Motor neuron (in vitro differentiated cells): ENCODE results near the gene LSP1. TPM values are rescaled to one million over a fixed set of nuclear protein-coding genes. Genes with fewer than 3 reads are reported as not detected.

Source experiments
- ATAC-seq, 8 experiments: fragments of 200-7000 bp; cut with Tn5 transposase; replicated peaks in 6 of 8; 2 replicates each; pipeline ENCODE4 v1.8.0; 2021; ENCODE audit warnings: mild to moderate bottlenecking in 8 of 8, moderate library complexity in 8 of 8
- H3K27ac ChIP-seq, 2 donors: fragments of 250-450 bp; sonication (Bioruptor Pico); 2 replicates each; pipeline ENCODE4 v1.9.0; 2021; ENCODE audit warnings: antibody characterized with exemption in 2 of 2, mild to moderate bottlenecking in 2 of 2, moderate library complexity in 1 of 2
- H3K4me1 ChIP-seq, 2 donors: fragments of 250-450 bp; sonication (Bioruptor Pico); replicated peaks in 1 of 2; 2 replicates each; pipeline ENCODE4 v1.6.1; 2021; ENCODE audit warnings: antibody characterized with exemption in 2 of 2, mild to moderate bottlenecking in 2 of 2, moderate library complexity in 1 of 2
- H3K4me3 ChIP-seq, 5 donors: fragments of 250-450 bp; sonication (Bioruptor Pico); 2 replicates each; pipeline ENCODE4 v1.9.0; 2021; ENCODE audit warnings: antibody characterized with exemption in 5 of 5, mild to moderate bottlenecking in 5 of 5, moderate library complexity in 4 of 5
- WGBS, 10 experiments: fragments of 450-650 bp; shearing (Covaris generic); methylation state at CpG; one replicate each; pipeline ENCODE4 v1.0.0; 2022; 5-methylcytosine and 5-hydroxymethylcytosine counted together
- in situ Hi-C, 9 experiments: fragments of 400-800 bp; cut with MboI; loops; one replicate each; pipeline ENCODE4 v1.15.0; 2021; ENCODE audit warnings: low sequenced_read_pairs in 9 of 9, low pct_unique_long_range_greater_than_20kb in 2 of 9; ENCODE audit not compliant: unreplicated experiment in 9 of 9
- total RNA-seq, 8 experiments: library from RNA; unstranded; fragments of 300-600 nt; gene quantifications; 2 replicates each; pipeline versions ENCODE4 v1.2.3 to v1.2.4, GENCODE V29; 2022

The LSP1 gene
- total RNA-seq, 8 experiments from 2014 or later: 0.05 to 12.9 (median 0.88) TPM

DNA sequence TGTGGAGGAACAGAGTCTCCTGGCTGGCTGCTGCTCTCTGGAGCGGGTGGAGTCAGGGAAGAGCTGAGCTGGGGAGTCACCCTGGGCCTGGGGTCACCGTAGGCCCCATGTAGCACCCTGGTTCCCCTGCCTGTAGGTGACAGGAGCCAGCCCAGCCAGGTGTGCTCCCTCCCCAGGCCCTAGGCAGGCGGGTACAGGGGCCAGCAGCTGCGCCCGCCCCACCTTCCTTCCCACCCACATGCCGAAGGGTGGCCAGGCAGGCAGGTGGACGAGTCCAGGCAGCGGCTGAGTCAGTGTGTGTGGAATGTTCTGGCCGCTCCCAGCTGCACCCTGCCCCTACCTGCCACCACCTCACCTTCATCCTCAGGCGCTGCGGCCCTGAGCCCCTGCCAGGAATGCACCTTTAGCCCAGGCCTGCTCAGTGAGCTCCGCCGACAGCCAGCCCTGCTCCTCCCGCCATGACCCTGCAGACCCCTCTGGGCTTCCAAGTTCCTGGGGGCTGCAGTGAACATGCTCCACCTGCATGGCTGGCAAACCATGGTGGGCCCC lies 18.7 kb upstream of the LSP1 start:
- WGBS, 10 experiments: 40 to 91% (median 70%) methylated on average over 1 to 5 of the region's 14 CpGs; no CpG with 5 or more reads in 6 of the 10 experiments
- no peak for ATAC-seq
- in situ Hi-C loops: loop anchor here in 3 of 9 experiments (10.0 to 25.0 kb wide), 2 partner anchors 139 to 172 kb away; partner anchors contain the start of gene KRTAP5-6 (in 2 of the 3)

DNA sequence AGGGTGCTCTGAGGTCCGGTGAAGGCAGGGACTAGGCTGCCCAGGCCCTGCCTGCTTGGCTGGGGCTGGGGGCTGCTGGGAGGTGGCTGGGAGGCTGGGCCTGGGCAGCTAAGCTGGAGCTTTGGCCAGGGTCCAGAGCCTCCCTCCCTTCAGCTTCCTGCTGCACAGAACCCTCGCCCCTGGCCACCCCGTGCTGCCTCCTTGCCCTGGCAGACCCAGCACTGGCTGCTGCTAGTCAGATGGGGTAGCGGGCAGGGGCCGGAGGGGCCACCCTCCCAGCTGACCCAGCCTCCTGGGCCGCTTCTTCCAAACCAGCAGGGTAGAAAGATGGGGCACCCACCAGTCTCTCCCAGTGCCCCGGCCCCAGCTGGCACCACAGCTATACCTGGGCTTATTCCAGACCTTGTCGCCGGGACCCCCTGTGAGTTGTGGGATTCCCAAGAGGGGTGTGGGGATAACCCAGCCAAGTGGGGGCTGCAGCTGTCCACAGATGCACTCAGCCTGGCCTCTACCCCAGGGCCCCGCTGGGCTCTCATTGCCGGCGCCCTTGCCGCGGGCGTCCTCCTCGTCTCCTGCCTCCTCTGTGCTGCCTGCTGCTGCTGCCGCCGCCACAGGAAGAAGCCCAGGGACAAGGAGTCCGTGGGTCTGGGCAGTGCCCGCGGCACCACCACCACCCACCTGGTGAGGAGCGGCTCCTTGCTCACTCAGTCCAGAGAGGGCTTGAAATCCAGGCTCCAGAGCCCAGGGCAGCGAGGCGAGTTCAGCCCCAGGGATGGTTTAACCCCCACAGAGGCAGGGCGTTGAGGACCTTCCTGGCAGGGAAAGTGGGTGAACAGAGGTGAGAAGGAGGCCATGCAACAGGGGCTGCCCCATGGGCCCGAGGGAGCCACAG lies 17.9 kb upstream of the LSP1 start, which contains the start of gene SYT8:
TSS of gene SYT8 (plus strand) at position 212 of the 892 bp plus-strand sequence. CDS start at position 328, 116 bp downstream.
- 80 to 90% (median 83%) methylated on average over 1 to 3 of the region's 26 CpGs; no CpG with 5 or more reads in 6 of the 10 experiments for WGBS, 10 experiments
- peaks cover 0 to 7% of the 10 kb centered on the region in 2 donors for H3K4me1 ChIP-seq
- in situ Hi-C loops: loop anchor here in 3 of 9 experiments (10.0 to 25.0 kb wide), 2 partner anchors 140 to 173 kb away; partner anchors contain the start of gene KRTAP5-6 (in 2 of the 3)
- H3K4me3 ChIP-seq: no peak within 1 kb of the TSS
- peak in 1 of 8 experiments; percentile 6 for ATAC-seq
- no peak within 1 kb of the TSS for H3K27ac ChIP-seq

More for the DNA sequence above, 18.7 kb upstream of the LSP1 start:
- Histone ChIP-seq H3K27ac (no peak overlapping the region), H3K4me1 (peaks cover 0 to 7% of the 10 kb centered on the region in 2 donors), H3K4me3 (no peak overlapping the region)

DNA sequence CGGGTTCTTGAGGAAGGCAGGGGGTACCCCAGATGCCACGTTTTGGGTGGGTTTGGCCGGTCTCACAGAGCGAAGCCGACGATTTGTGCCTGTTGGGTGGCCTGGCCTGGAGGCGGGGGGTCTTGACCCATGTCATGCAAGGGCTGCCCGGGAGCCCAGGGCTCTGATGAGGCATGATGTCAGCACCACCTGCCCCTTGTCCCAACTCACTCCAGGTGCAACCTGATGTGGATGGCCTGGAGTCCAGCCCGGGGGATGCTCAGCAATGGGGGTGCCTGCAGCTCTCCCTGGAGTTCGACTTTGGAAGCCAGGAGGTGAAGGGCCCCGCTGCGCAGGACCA lies 17.2 kb upstream of the LSP1 start:
- no peak for ATAC-seq
- Histone ChIP-seq H3K27ac (no peak overlapping the region), H3K4me1 (peaks cover 0 to 7% of the 10 kb centered on the region in 2 donors), H3K4me3 (no peak overlapping the region)
- in situ Hi-C loops: loop anchor here in 3 of 9 experiments (10.0 to 25.0 kb wide), 2 partner anchors 141 to 173 kb away; partner anchors contain the start of gene KRTAP5-6 (in 2 of the 3)
- 0 to 80% (median 62%) methylated on average over 1 to 3 of the region's 12 CpGs; no CpG with 5 or more reads in 7 of the 10 experiments for WGBS, 10 experiments

DNA sequence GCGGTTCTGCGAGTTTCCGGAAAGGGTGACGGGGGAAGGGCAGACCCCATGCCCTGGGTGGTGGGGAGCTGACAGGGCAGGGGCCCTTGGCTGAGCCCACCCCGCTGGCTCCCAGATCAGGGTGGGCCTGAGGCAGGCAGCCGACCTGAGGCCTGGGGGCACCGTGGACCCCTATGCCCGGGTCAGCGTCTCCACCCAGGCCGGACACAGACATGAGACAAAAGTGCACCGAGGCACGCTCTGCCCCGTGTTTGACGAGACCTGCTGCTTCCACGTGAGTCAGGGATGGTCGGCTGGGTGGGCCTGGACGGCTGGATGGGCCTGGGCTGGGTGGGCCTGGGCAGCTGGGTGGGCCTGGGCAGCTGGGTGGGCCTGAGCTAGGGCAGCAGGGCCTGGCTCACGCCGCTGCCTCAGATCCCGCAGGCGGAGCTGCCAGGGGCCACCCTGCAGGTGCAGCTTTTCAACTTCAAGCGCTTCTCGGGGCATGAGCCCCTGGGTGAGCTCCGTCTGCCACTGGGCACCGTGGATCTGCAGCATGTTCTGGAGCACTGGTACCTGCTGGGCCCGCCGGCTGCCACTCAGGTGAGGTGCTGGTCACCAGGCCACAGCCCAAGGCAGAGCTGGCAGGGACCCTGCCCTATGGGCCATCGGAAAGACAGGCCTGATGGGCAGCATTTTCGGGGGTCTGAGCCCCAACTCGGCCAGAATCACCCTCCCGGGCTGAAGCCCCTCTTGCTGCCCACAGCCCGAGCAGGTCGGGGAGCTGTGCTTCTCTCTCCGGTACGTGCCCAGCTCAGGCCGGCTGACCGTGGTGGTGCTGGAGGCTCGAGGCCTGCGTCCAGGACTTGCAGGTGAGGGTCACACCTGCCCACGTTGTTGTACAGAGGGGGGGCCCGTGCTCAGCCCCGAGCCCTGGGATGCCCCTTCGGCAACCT lies 16.6 kb upstream of the LSP1 start:
- Histone ChIP-seq H3K27ac (no peak overlapping the region), H3K4me3 (no peak overlapping the region), H3K4me1 (peaks cover 0 to 7% of the 10 kb centered on the region in 2 donors)
- 67 to 100% (median 85%) methylated on average over 1 to 7 of the region's 43 CpGs; no CpG with 5 or more reads in 6 of the 10 experiments for WGBS, 10 experiments
- in situ Hi-C loops: loop anchor here in 3 of 9 experiments (10.0 to 25.0 kb wide), 2 partner anchors 141 to 174 kb away; partner anchors contain the start of gene KRTAP5-6 (in 2 of the 3)
- ATAC-seq: no peak

DNA sequence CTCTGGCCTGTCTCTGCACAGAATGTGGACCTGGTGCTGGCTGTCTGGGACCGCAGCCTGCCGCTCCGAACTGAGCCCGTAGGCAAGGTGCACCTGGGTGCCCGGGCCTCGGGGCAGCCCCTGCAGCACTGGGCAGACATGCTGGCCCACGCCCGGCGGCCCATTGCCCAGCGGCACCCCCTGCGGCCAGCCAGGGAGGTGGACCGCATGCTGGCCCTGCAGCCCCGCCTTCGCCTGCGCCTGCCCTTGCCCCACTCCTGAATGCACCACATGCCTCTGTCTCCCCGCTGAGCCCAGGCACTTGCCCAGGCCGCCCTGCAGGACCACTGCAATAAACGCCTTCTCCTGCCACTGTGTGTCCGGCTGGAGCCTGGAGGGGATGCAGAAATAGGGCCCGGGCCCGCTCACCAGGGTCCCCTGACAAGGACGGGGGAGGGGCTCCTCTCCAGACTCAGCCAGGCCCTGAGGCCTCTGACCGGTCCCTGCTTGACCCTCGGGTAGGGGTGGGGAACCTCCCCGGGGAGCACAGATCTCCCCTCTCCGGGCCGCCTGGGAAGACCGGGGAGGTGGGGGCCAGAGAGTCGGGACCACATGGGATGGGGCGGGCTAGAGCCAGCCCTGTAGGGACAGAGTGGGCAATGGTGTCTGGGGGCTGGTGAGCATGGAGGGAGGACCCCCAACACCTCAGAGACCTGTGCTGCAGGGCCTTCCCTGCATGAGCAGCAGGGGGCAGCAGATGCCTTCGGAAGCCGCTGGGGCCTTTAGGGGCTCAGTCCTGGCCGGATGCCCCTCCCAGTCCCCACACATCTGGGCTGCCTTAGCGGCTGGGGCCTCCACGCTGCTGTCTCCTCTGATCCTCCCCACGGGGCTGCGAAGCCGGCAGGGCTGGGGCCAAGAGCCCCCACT lies 15.5 kb upstream of the LSP1 start:
- Histone ChIP-seq H3K4me3 (no peak overlapping the region), H3K27ac (no peak overlapping the region), H3K4me1 (peaks cover 0 to 3% of the 10 kb centered on the region in 2 donors)
- in situ Hi-C loops: loop anchor here in 3 of 9 experiments (10.0 to 25.0 kb wide), 2 partner anchors 143 to 175 kb away; partner anchors contain the start of gene KRTAP5-6 (in 2 of the 3)
- peak; percentile 78 to 92 (median 82) for ATAC-seq
- no CpG with 5 or more reads among the region's 38 CpGs for WGBS, 10 experiments

DNA sequence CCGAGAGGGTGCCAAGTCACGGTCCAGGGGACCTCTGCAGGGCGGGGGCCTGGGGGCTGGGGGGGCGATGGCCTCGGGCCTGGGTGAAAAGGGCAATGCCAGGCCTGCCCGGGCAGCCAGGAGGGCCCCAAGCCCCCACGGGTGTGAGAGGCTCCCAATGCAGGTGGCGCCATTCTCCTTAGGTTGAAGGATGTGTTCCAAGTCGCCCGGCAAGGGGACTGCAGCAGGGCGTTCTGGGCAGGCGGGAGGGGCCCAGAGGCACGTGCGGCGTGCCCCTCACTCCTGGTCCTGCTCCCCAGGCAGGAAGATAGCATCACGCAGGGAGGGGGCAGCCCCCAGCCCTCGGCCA lies 14.8 kb upstream of the LSP1 start:
- peaks cover 0 to 3% of the 10 kb centered on the region in 2 donors for H3K4me1 ChIP-seq
- WGBS, 10 experiments: 0% methylated on average over 1 of the region's 17 CpGs; no CpG with 5 or more reads in 9 of the 10 experiments
- in situ Hi-C loops: loop anchor here in 3 of 9 experiments (10.0 to 25.0 kb wide), 2 partner anchors 143 to 176 kb away; partner anchors contain the start of gene KRTAP5-6 (in 2 of the 3)
- no peak overlapping the region for H3K4me3 ChIP-seq
- peak in 3 of 8 experiments; percentile 8 to 22 (median 19) for ATAC-seq
- no peak overlapping the region for H3K27ac ChIP-seq

DNA sequence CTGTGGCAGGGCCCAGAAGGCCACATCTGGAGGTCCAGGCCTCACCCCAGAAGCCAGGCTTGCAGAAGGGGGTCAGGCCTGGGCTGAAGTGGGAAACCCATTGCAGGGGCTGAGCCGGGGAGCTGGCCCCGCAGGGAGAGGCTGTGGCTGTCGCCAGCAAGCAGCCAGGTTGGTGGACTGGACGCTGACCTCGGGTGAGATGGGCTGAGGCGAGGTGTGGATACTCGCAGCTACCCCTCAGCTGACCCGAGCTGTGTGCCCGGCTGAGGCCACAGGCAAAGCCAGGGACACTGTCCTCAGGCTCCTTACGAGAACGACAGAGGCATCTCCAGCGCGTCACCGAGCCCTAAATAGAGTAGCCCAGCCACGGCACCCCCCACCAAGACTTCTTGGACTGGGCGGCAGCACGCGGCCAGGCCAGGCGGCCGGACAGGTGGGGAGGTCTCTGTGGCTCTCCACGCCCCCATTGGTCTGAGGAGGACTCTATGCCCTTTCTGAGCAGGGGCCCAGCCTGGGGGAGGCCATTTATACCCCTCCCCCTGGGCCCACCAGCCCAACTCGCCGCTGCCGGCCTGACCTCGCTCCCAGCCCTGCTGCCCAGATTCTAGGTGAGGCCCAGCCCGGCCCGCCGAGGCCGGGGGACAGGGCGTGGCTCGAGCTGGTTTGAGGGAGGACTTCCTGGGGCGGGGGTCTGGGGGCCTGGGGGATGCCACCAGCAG lies 14.3 kb upstream of the LSP1 start, which contains the start of gene TNNI2:
TSS of gene TNNI2 (plus strand) at position 556 of the 719 bp plus-strand sequence. CDS start 716 bp downstream, outside the sequence.
- in situ Hi-C loops: loop anchor here in 3 of 9 experiments (10.0 to 25.0 kb wide), 2 partner anchors 144 to 176 kb away; partner anchors contain the start of gene KRTAP5-6 (in 2 of the 3)
- no peak for ATAC-seq
- Histone ChIP-seq H3K27ac (no peak within 1 kb of the TSS), H3K4me1 (peaks cover 0 to 3% of the 10 kb centered on the region in 2 donors), H3K4me3 (no peak within 1 kb of the TSS)
- WGBS, 10 experiments: 0 to 80% (median 53%) methylated on average over 1 to 3 of the region's 32 CpGs; no CpG with 5 or more reads in 7 of the 10 experiments

DNA sequence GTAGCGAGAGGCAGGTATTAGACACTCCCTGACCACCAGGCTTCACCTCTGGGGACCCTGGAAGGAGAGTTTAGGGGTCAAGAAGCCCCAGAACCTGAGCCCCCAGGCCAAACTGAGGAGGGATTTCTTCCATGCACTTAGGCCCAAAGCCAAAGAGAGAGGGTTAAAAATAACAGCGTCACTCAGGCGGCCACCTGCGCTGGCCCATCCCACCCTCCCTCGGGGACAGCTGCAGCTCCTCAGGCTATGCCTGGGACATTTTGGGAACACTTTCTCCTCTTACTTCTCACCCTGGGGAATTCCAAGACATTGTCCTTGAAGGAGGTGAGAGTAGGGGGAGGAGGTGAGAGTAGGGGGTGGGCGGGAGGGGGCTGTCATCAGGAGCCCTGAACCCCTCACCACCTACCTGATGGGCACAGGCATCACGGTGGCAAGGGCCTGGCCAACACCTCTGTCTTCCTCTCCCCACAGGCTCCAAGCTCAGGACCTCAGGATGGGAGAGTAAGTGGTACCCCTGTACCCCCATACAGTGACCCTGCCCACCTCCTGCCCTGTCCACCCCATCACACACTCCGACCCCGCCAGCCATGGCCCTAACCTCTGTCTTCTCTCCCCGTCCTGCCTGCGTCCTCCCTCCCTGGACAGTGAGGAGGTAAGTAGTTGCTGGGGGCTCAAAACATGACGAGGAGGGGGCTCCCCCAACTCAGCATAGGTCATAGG lies 13.5 kb upstream of the LSP1 start:
- no peak overlapping the region for H3K4me3 ChIP-seq
- ATAC-seq: no peak
- 80 to 100% (median 90%) methylated on average over 1 to 2 of the region's 12 CpGs; no CpG with 5 or more reads in 7 of the 10 experiments for WGBS, 10 experiments
- H3K4me1 ChIP-seq: peaks cover 0 to 3% of the 10 kb centered on the region in 2 donors
- in situ Hi-C loops: loop anchor here in 3 of 9 experiments (10.0 to 25.0 kb wide), 2 partner anchors 145 to 177 kb away; partner anchors contain the start of gene KRTAP5-6 (in 2 of the 3)
- H3K27ac ChIP-seq: no peak overlapping the region

DNA sequence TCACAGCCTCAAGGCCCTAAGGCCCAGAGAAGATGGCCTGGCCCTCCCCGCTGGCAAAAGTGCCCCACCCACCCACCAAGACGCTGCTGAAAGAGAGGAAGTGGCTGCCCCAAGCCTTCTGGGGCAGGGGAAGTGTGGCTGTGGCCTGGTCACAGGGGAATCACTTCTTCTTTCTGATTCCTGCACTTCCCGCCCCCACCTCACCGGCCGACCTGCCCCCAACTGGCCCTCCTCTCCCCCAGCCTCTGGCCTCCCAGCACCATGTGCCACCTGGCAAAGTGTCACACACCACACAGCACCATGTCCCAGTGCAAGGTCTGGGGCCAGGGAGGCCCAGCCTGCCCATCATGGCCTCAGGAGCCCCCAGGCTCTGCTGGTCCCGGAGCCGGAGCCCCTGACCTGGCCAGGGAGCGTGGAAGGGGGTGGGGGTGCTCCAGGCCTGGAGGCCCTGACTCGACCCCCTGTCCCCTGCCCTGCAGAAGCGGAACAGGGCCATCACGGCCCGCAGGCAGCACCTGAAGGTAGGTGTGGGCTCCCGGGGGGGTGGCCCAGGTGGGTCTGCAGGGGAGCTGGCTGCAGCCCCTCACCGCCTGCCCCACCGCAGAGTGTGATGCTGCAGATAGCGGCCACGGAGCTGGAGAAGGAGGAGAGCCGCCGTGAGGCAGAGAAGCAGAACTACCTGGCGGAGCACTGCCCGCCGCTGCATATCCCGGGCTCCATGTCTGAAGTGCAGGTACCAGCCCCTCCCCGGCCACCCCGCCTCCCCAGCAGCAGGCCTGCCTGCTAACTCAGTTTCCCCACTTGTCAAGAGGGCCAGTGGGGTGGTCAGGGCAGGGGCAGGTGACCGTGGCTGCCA lies 12.7 kb upstream of the LSP1 start:
- no peak for ATAC-seq
- Histone ChIP-seq H3K4me3 (no peak overlapping the region), H3K27ac (no peak overlapping the region), H3K4me1 (peaks cover 0 to 3% of the 10 kb centered on the region in 2 donors)
- in situ Hi-C loops: loop anchor here in 3 of 9 experiments (10.0 to 25.0 kb wide), 2 partner anchors 145 to 178 kb away; partner anchors contain the start of gene KRTAP5-6 (in 2 of the 3)
- 100% methylated on average over 3 of the region's 26 CpGs; no CpG with 5 or more reads in 9 of the 10 experiments for WGBS, 10 experiments
